Tibial nerve (tissue), 4 donors: Measurements from ENCODE around the gene FAM13A. TPM values are rescaled to one million over a fixed set of nuclear protein-coding genes. Genes with fewer than 3 reads are reported as not detected.

Experiments
- DNase-seq, 2 donors: peaks; one replicate each; pipeline ENCODE4 v3.0.0-alpha.2; 2019; ENCODE audit warnings: low spot score in 2 of 2
- H3K27ac ChIP-seq, 4 donors: fragments of 200-600 bp; sonication (generic) in 3 of 4; one replicate each; pipeline ENCODE4 v1.5.1; 2017 to 2019; ENCODE audit warnings: mild to moderate bottlenecking in 1 of 4
- H3K27me3 ChIP-seq, 2 donors: fragments of 200-600 bp; sonication (generic) in 1 of 2; one replicate each; pipeline versions ENCODE4 v1.5.1 to v1.6.0; 2017 to 2019
- H3K36me3 ChIP-seq, 3 donors: fragments of 200-600 bp; sonication (generic); one replicate each; pipeline ENCODE4 v1.5.1; 2018 to 2019
- H3K4me1 ChIP-seq, 4 donors: fragments of 200-600 bp; sonication (generic) in 3 of 4; one replicate each; pipeline ENCODE4 v1.5.1; 2017 to 2019
- H3K4me3 ChIP-seq, 4 donors: fragments of 200-600 bp; sonication (generic) in 3 of 4; one replicate each; pipeline ENCODE4 v1.5.1; 2017 to 2019; ENCODE audit warnings: mild to moderate bottlenecking in 1 of 4, moderate library complexity in 1 of 4
- H3K9me3 ChIP-seq, 4 donors: fragments of 200-600 bp; sonication (generic) in 3 of 4; one replicate each; pipeline ENCODE4 v1.5.1; 2017 to 2019
- EP300 ChIP-seq, 2 donors: sonication (generic); formaldehyde crosslinking; IDR thresholded peaks; one replicate each; pipeline ENCODE4 v1.6.1; 2017; ENCODE audit warnings: antibody characterized with exemption in 2 of 2, mild to moderate bottlenecking in 1 of 2
- POLR2A ChIP-seq, 2 donors: fragments of 450-650 bp; IDR thresholded peaks; one replicate each; pipeline ENCODE4 v1.6.1; 2017; ENCODE audit warnings: antibody characterized with exemption in 2 of 2, mild to moderate bottlenecking in 2 of 2, moderate library complexity in 2 of 2
- WGBS, 2 donors: methylation state at CpG; one replicate each; pipeline ENCODE4 v1.1.5; 2018; 5-methylcytosine and 5-hydroxymethylcytosine counted together
- total RNA-seq, 4 donors: library from RNA; depleted of rRNA; stranded (reverse); fragments of >200 nt; gene quantifications; one replicate each; pipeline ENCODE4 v1.1.0, GENCODE V29; 2016
- TF ChIP-seq, protein P1 (sequence below), 5 experiments: fragments of 200-600 bp in 3 of 5; fragments of 450-650 bp in 2 of 5; sonication (generic) in 3 of 5; IDR thresholded peaks; one replicate each; pipeline ENCODE4 v1.5.1; 2016 to 2019; ENCODE audit warnings: antibody characterized with exemption in 5 of 5, mild to moderate bottlenecking in 3 of 5, moderate library complexity in 2 of 5

The FAM13A gene
- total RNA-seq, 4 donors from 2014 or later, result 48.8 to 77.6 (median 58.8) TPM

DNA sequence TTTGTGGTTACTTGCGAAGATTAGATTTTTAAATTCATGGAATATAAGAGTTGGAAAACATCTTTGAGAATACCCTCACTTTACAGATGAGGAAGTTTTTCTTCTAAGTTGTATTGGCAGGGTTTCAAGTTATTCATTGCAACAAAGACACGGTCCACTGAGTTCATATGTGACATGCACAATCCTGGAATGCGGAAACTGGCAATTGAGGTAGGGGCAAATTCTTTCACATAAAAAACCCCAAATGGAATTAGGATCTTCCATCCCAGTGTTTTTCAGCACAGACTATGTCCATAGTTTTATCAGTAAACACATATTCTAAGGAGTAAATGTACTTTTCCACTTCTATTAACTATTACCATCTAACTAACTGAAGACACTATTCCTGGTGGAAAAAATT, 277.6 kb downstream of the FAM13A start:
- Histone ChIP-seq H3K27me3 (no peaks in the 10 kb centered on the region), H3K9me3 (no peaks in the 10 kb centered on the region), H3K4me3 (no peak overlapping the region), H3K4me1 (no peaks in the 10 kb centered on the region), H3K27ac (no peak overlapping the region), H3K36me3 (peaks cover 0 to 62% (median 0%) of the 10 kb centered on the region in 3 donors)
- no peak for TF ChIP-seq EP300 (IDR thresholded peaks at IDR 0.05)
- TF ChIP-seq, protein P1, sequence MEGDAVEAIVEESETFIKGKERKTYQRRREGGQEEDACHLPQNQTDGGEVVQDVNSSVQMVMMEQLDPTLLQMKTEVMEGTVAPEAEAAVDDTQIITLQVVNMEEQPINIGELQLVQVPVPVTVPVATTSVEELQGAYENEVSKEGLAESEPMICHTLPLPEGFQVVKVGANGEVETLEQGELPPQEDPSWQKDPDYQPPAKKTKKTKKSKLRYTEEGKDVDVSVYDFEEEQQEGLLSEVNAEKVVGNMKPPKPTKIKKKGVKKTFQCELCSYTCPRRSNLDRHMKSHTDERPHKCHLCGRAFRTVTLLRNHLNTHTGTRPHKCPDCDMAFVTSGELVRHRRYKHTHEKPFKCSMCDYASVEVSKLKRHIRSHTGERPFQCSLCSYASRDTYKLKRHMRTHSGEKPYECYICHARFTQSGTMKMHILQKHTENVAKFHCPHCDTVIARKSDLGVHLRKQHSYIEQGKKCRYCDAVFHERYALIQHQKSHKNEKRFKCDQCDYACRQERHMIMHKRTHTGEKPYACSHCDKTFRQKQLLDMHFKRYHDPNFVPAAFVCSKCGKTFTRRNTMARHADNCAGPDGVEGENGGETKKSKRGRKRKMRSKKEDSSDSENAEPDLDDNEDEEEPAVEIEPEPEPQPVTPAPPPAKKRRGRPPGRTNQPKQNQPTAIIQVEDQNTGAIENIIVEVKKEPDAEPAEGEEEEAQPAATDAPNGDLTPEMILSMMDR (IDR thresholded peaks at IDR 0.05), result no peak
- TF ChIP-seq POLR2A (IDR thresholded peaks at IDR 0.05), result no peak
- 56 to 67% methylated on average over 3 of the region's 3 CpGs for WGBS, 2 donors
- no peak for DNase-seq

DNA sequence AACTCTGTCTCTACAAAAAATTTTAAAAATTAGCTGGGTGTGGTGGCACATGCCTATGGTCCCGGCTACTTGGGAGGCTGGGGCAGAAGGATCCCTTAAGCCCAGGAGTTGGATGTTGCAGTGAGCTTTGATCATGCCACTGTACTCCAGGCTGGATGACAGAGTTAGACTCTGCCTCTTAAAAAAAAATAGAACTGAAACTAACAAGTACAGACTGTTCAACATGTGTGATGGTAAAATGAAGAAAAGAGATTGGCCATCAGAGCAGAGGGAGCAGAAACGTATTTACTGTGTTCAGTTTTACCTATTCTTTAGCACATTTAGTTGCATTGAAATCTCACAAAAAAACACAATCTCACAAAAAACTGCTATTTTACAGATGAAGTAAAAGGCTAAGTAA, 281.5 kb downstream of the FAM13A start:
- H3K27me3 ChIP-seq, result no peaks in the 10 kb centered on the region
- H3K9me3 ChIP-seq, result no peaks in the 10 kb centered on the region
- no peak overlapping the region for H3K27ac ChIP-seq
- H3K4me3 ChIP-seq, result no peak overlapping the region
- WGBS, 2 donors, result 89 to 92% methylated on average over 2 of the region's 2 CpGs
- TF ChIP-seq EP300 (IDR thresholded peaks at IDR 0.05), result no peak
- TF ChIP-seq, protein P1 (IDR thresholded peaks at IDR 0.05), result no peak
- no peak for TF ChIP-seq POLR2A (IDR thresholded peaks at IDR 0.05)
- H3K36me3 ChIP-seq, result peaks cover 0 to 60% (median 0%) of the 10 kb centered on the region in 3 donors
- no peak for DNase-seq
- no peaks in the 10 kb centered on the region for H3K4me1 ChIP-seq

DNA sequence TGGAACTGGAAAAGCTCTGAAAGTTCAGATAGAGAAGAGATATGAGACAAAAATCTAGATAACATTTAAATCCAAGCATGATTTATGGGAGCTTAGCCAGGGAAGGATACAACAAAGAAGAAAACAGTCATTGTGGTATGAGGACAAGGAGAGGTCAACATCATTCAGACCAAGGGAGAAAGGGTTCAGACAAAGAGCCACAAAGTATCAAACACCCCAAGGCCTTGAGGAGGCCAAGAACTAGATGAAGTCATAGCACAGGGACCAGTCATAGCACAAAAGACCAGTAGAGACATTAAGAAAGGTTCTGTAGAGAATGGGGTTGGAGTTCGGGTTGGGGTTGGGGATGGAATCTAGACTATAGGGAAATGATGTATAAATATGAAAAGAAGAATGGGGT, 282.0 kb downstream of the FAM13A start:
- H3K27me3 ChIP-seq, result no peaks in the 10 kb centered on the region
- H3K36me3 ChIP-seq, result peaks cover 0 to 60% (median 0%) of the 10 kb centered on the region in 3 donors
- no peak for DNase-seq
- TF ChIP-seq, protein P1 (IDR thresholded peaks at IDR 0.05), result no peak
- TF ChIP-seq POLR2A (IDR thresholded peaks at IDR 0.05), result no peak
- no peak for TF ChIP-seq EP300 (IDR thresholded peaks at IDR 0.05)
- H3K4me1 ChIP-seq, result no peaks in the 10 kb centered on the region
- H3K27ac ChIP-seq, result no peak overlapping the region
- WGBS, 2 donors, result 52 to 55% methylated on average over 1 of the region's 1 CpG
- no peaks in the 10 kb centered on the region for H3K9me3 ChIP-seq
- H3K4me3 ChIP-seq, result no peak overlapping the region

DNA sequence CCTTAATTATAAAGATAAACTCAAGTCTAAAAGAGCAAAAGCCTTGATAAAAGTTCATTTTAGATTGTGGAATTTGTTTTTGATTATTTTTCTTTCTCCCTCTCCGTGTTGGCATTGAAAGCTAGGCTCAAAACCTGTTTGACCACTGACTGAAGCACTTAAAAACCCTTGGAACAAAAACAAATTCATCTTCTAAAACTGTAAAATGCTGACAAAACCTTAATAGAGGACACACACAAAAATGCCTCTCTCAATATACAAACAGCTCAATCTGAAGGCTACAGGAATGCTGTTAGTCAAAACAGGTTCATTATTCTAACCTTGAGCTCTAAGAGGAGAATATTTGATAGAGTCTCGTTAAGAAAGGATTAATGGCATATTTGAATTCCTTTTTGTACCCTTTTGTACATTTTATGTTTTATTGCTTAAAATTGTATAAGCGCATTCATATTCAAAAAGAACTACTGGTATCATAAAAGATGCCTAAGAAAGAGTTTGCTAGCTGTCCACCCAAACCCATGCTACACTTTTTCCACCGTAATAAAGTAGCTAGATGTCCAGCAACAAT, 285.0 kb downstream of the FAM13A start:
- no peaks in the 10 kb centered on the region for H3K27me3 ChIP-seq
- TF ChIP-seq, protein P1 (IDR thresholded peaks at IDR 0.05), result no peak
- TF ChIP-seq POLR2A (IDR thresholded peaks at IDR 0.05), result no peak
- TF ChIP-seq EP300 (IDR thresholded peaks at IDR 0.05), result no peak
- 67 to 78% methylated on average over 4 of the region's 4 CpGs for WGBS, 2 donors
- DNase-seq, result no peak
- no peaks in the 10 kb centered on the region for H3K9me3 ChIP-seq
- no peak overlapping the region for H3K4me3 ChIP-seq
- peaks cover 0 to 32% (median 0%) of the 10 kb centered on the region in 3 donors for H3K36me3 ChIP-seq
- H3K4me1 ChIP-seq, result no peaks in the 10 kb centered on the region
- H3K27ac ChIP-seq, result no peak overlapping the region

DNA sequence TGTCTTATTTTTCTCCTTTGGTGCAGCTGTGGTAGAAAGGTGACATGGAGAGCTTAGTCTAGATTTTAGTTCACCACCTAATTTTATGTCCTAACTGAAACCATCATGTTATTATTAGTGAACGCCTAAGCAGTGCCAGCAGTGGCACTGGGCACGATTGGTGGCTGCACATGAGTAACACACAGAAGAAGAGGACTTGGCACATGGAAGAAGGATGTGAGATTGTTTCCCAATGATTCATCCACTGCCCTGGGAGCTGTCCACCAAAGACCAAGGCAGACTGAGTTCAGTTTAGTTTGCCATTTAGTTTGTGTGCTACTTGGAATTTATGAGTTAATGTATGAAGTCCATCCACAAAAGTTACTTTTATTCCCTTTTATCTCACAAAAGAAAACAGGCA, 291.3 kb downstream of the FAM13A start:
- Histone ChIP-seq H3K27me3 (no peaks in the 10 kb centered on the region), H3K4me1 (peaks cover 0 to 10% (median 0%) of the 10 kb centered on the region in 4 donors), H3K36me3 (peaks cover 0 to 23% (median 0%) of the 10 kb centered on the region in 3 donors), H3K9me3 (no peaks in the 10 kb centered on the region), H3K27ac (no peak overlapping the region), H3K4me3 (no peak overlapping the region)
- 18 to 38% methylated on average over 2 of the region's 2 CpGs for WGBS, 2 donors
- TF ChIP-seq POLR2A (IDR thresholded peaks at IDR 0.05) (no peak), EP300 (IDR thresholded peaks at IDR 0.05) (no peak)
- TF ChIP-seq, protein P1 (IDR thresholded peaks at IDR 0.05), result no peak
- DNase-seq, result no peak
